CD14-positive monocyte (primary cell): ENCODE results near the gene HCRT. TPM values are rescaled to one million over a fixed set of nuclear protein-coding genes. Genes with fewer than 3 reads are reported as not detected.

Experiments
- DNase-seq, 3 donors: peaks; one replicate each; pipeline ENCODE4 v3.0.0-alpha.2; 2011 to 2022
- H2AFZ ChIP-seq: 2 replicates; pipeline ENCODE4 v1.6.0; 2012; ENCODE audit warnings: mild to moderate bottlenecking, low read depth, low read length, inconsistent platforms; ENCODE audit not compliant: insufficient read depth, poor library complexity, severe bottlenecking
- H3K27ac ChIP-seq, 2 donors: 1 replicate in 1 of 2; 2 replicates in 1 of 2; pipeline ENCODE4 v1.5.1; 2012 to 2013; ENCODE audit warnings: low read length in 2 of 2, control low read depth in 1 of 2, inconsistent platforms in 1 of 2, low read depth in 1 of 2, mild to moderate bottlenecking in 1 of 2
- H3K27me3 ChIP-seq, 2 donors: one replicate each; pipeline versions ENCODE4 v1.6.0 to v1.6.1; 2011 to 2013; ENCODE audit warnings: low read length in 2 of 2; ENCODE audit not compliant: control insufficient read depth in 2 of 2, insufficient read depth in 2 of 2
- H3K36me3 ChIP-seq, 2 donors: replicated peaks in 1 of 2; 1 replicate in 1 of 2; 2 replicates in 1 of 2; pipeline versions ENCODE4 v1.5.1 to v1.6.1; 2012 to 2013; ENCODE audit warnings: low read length in 2 of 2, control low read depth in 1 of 2, inconsistent platforms in 1 of 2, mild to moderate bottlenecking in 1 of 2; ENCODE audit not compliant: insufficient read depth in 2 of 2, control insufficient read depth in 1 of 2
- H3K4me1 ChIP-seq, 2 donors: 1 replicate in 1 of 2; 2 replicates in 1 of 2; pipeline versions ENCODE4 v1.5.1 to v1.6.1; 2012 to 2013; ENCODE audit warnings: low read length in 2 of 2, control low read depth in 1 of 2, inconsistent platforms in 1 of 2, mild to moderate bottlenecking in 1 of 2, moderate library complexity in 1 of 2; ENCODE audit not compliant: insufficient read depth in 2 of 2, control insufficient read depth in 1 of 2
- H3K4me2 ChIP-seq: replicated peaks from 2 replicates; pipeline ENCODE3; 2012; ENCODE audit warnings: low read length, moderate library complexity, mild to moderate bottlenecking; ENCODE audit not compliant: poor library complexity, severe bottlenecking; ENCODE audit errors: extremely low read depth
- H3K4me3 ChIP-seq, 3 experiments: fragments of 200-600 bp in 1 of 3; sonication (generic) in 1 of 3; replicated peaks in 1 of 3; 1 replicate in 2 of 3; 2 replicates in 1 of 3; pipeline ENCODE4 v1.5.1; 2011 to 2013; ENCODE audit warnings: low read length in 3 of 3, mild to moderate bottlenecking in 3 of 3, control low read depth in 2 of 3, low read depth in 2 of 3, inconsistent platforms in 1 of 3, moderate library complexity in 1 of 3
- H3K79me2 ChIP-seq: 2 replicates; pipeline ENCODE4 v1.6.0; 2012; ENCODE audit warnings: mild to moderate bottlenecking, control low read depth, inconsistent platforms, low read length, moderate library complexity; ENCODE audit not compliant: insufficient read depth
- H3K9ac ChIP-seq: 2 replicates; pipeline ENCODE4 v1.6.0; 2017; ENCODE audit warnings: low read length, mild to moderate bottlenecking; ENCODE audit not compliant: insufficient read depth, poor library complexity, severe bottlenecking
- H3K9me3 ChIP-seq, 2 donors: replicated peaks in 1 of 2; 1 replicate in 1 of 2; 2 replicates in 1 of 2; pipeline versions ENCODE4 v1.5.1 to v1.6.1; 2012 to 2013; ENCODE audit warnings: low read length in 2 of 2, control low read depth in 1 of 2; ENCODE audit not compliant: control insufficient read depth in 1 of 2, insufficient read depth in 1 of 2
- H4K20me1 ChIP-seq: 2 replicates; pipeline ENCODE4 v1.6.0; 2012; ENCODE audit warnings: mild to moderate bottlenecking, low read length, control low read depth, moderate library complexity; ENCODE audit not compliant: insufficient read depth
- H3K27ac Mint-ChIP-seq, 7 donors: one replicate each; pipeline ENCODE4 v1.8.0; 2020; ENCODE audit warnings: mild to moderate bottlenecking in 7 of 7, mixed read lengths in 7 of 7, moderate library complexity in 6 of 7, inconsistent platforms in 2 of 7
- H3K27me3 Mint-ChIP-seq, 3 donors: one replicate each; pipeline ENCODE4 v1.8.0; 2021 to 2022; ENCODE audit warnings: low read depth in 3 of 3, mild to moderate bottlenecking in 3 of 3, mixed read lengths in 3 of 3, moderate library complexity in 3 of 3, inconsistent platforms in 1 of 3
- H3K36me3 Mint-ChIP-seq, 2 donors: one replicate each; pipeline ENCODE4 v1.8.0; 2020; ENCODE audit warnings: mixed read lengths in 2 of 2, inconsistent platforms in 1 of 2, mild to moderate bottlenecking in 1 of 2
- H3K4me1 Mint-ChIP-seq: one replicate; pipeline ENCODE4 v1.8.0; 2020; ENCODE audit warnings: mild to moderate bottlenecking, mixed read lengths
- H3K4me3 Mint-ChIP-seq, 2 donors: one replicate each; pipeline ENCODE4 v1.8.0; 2020; ENCODE audit warnings: mild to moderate bottlenecking in 2 of 2, mixed read lengths in 2 of 2, moderate library complexity in 1 of 2
- H3K9me3 Mint-ChIP-seq, 7 donors: one replicate each; pipeline ENCODE4 v1.8.0; 2020 to 2022; ENCODE audit warnings: mixed read lengths in 7 of 7, mild to moderate bottlenecking in 6 of 7, moderate library complexity in 6 of 7, inconsistent platforms in 2 of 7
- CTCF ChIP-seq: fragments of 200-600 bp; IDR thresholded peaks from one replicate; pipeline ENCODE4 v1.8.0; 2022; ENCODE audit warnings: antibody characterized with exemption, mild to moderate bottlenecking
- WGBS: methylation state at CpG from one replicate; pipeline ENCODE4 v1.1.5; 2013; ENCODE audit warnings: missing lambda C conversion rate; ENCODE audit not compliant: insufficient coverage; 5-methylcytosine and 5-hydroxymethylcytosine counted together
- intact Hi-C, 2 donors: fragments of 100-400 bp; cut with micrococcal nuclease; formaldehyde crosslinking; loops; one replicate each; pipeline versions ENCODE4 v1.15.0 to v1.15.1; 2023
- polyA plus RNA-seq, 3 donors: library from polyadenylated mRNA; depleted of rRNA in 1 of 3; unstranded in 2 of 3; stranded (reverse) in 1 of 3; fragments of 300-500 nt in 2 of 3; fragments of >200 nt in 1 of 3; fragmentation: Illumina TruSeq in 2 of 3; gene quantifications; 1 replicate in 2 of 3; 2 replicates in 1 of 3; pipeline ENCODE4 v1.2.3, GENCODE V29; 2012 to 2021

The HCRT gene
- polyA plus RNA-seq, 3 donors = not detected

GRCh38 chr17:42190491-42191274 lies 5.4 kb upstream of the HCRT start:
- Mint-ChIP-seq H3K9me3 (peaks cover 0 to 2% (median 0%) of the 10 kb centered on the region in 7 donors), H3K27ac (no peak overlapping the region), H3K4me3 (no peak overlapping the region), H3K36me3 (peaks cover 16 to 24% of the 10 kb centered on the region in 2 donors), H3K27me3 (no peaks in the 10 kb centered on the region), H3K4me1 (peaks cover 62% of the 10 kb centered on the region)
- H3K4me3 ChIP-seq = no peak overlapping the region
- H3K27me3 ChIP-seq = no peaks in the 10 kb centered on the region
- H3K4me1 ChIP-seq = peaks cover 61 to 69% of the 10 kb centered on the region in 2 donors
- H3K36me3 ChIP-seq = peaks cover 13 to 18% of the 10 kb centered on the region in 2 donors
- WGBS = 88% methylated on average over 11 of the region's 17 CpGs
- no peak for DNase-seq
- H2AFZ ChIP-seq = no peak overlapping the region
- H3K9me3 ChIP-seq = no peaks in the 10 kb centered on the region
- intact Hi-C loops = no loop called here
- TF ChIP-seq CTCF = no peak
- no peak overlapping the region for H3K27ac ChIP-seq
- no peak overlapping the region for H3K4me2 ChIP-seq
- H4K20me1 ChIP-seq = no peaks in the 10 kb centered on the region
- peaks cover 6% of the 10 kb centered on the region for H3K79me2 ChIP-seq
- no peak overlapping the region for H3K9ac ChIP-seq

- no peak overlapping the region for H3K27ac Mint-ChIP-seq
- H3K36me3 ChIP-seq = peaks cover 13 to 18% of the 10 kb centered on the region in 2 donors
- H4K20me1 ChIP-seq = no peaks in the 10 kb centered on the region
- H3K36me3 Mint-ChIP-seq = peaks cover 16 to 24% of the 10 kb centered on the region in 2 donors
- H3K27me3 ChIP-seq = no peaks in the 10 kb centered on the region
- H3K4me2 ChIP-seq = no peak overlapping the region
- no peak overlapping the region for H3K4me3 ChIP-seq
- no peak overlapping the region for H2AFZ ChIP-seq
- H3K4me3 Mint-ChIP-seq = no peak overlapping the region
- H3K79me2 ChIP-seq = peaks cover 6% of the 10 kb centered on the region
- no peak for DNase-seq
- TF ChIP-seq CTCF = no peak
- no peak overlapping the region for H3K27ac ChIP-seq
- H3K9ac ChIP-seq = no peak overlapping the region
- 95% methylated on average over 9 of the region's 11 CpGs for WGBS
- intact Hi-C loops = loop anchor here in 1 of 2 donors (10.0 kb wide), 1 partner anchor 165 kb away; the partner anchor contains the start of gene NKIRAS2
- no peaks in the 10 kb centered on the region for H3K27me3 Mint-ChIP-seq
- H3K4me1 ChIP-seq = peaks cover 69 to 75% of the 10 kb centered on the region in 2 donors
- peaks cover 0 to 2% (median 0%) of the 10 kb centered on the region in 7 donors for H3K9me3 Mint-ChIP-seq
- no peaks in the 10 kb centered on the region for H3K9me3 ChIP-seq
- peaks cover 69% of the 10 kb centered on the region for H3K4me1 Mint-ChIP-seq
Measured at GRCh38 chr17:42189651-42189965, 4.4 kb upstream of the HCRT start.
